ENCODE data around the gene SMPD3. TPM values are rescaled to one million over a fixed set of nuclear protein-coding genes. Genes with fewer than 3 reads are reported as not detected.

The SMPD3 gene
- total RNA-seq, 1 experiment from 2014 or later = 0.70 TPM

DNA sequence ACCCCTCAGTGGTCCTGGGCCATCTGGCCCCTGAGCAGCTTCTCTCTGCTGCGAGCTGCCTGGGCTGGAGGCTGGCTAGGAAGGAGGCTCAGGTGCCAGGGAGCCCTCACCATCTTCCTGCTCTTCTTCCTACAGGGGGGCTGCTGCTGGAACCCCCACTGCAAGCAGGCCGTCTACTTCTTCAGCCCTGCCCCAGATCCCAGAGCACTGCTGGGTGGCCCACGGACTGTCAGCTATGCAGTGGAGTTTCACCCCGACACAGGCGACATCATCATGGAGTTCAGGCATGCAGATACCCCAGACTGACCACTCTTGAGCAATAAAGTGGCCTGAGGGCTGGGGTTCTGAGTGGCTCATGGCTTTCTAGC lies 91.4 kb downstream of the SMPD3 start:
- Histone ChIP-seq H3K9me3 (ENCODE audit: control insufficient read depth, low read depth, low read length) (no peaks in the 10 kb centered on the region), H3K27ac (ENCODE audit: insufficient read length, low read depth, low read length) (no peak overlapping the region), H3K23ac (ENCODE audit: insufficient read length, low read depth, low read length) (no peak overlapping the region), H3K27me3 (ENCODE audit: insufficient read depth, low read length) (no peaks in the 10 kb centered on the region), H2AK5ac (ENCODE audit: insufficient read length, low read length) (no peak overlapping the region), H3K9ac (ENCODE audit: extremely low read depth, insufficient read length, low read length) (no peak overlapping the region), H4K91ac (ENCODE audit: insufficient read length, low read depth, low read length) (no peak overlapping the region), H4K5ac (ENCODE audit: insufficient read length, low read depth, low read length) (no peak overlapping the region), H3K4me2 (ENCODE audit: insufficient read depth, insufficient read length, low read length) (no peak overlapping the region), H3K4me1 (ENCODE audit: insufficient read depth, low read length) (no peaks in the 10 kb centered on the region), H2BK15ac (ENCODE audit: low read depth, low read length) (no peak overlapping the region), H3K56ac (ENCODE audit: insufficient read length, low read depth, low read length) (no peak overlapping the region), H2BK5ac (ENCODE audit: insufficient read length, low read length) (no peak overlapping the region), H3K18ac (ENCODE audit: insufficient read length, low read depth, low read length) (no peak overlapping the region), H3K14ac (ENCODE audit: insufficient read depth, low read length) (no peak overlapping the region), H4K20me1 (ENCODE audit: control insufficient read depth, insufficient read depth, insufficient read length) (no peaks in the 10 kb centered on the region), H2BK20ac (ENCODE audit: low read depth, low read length, poor library complexity, severe bottlenecking) (no peak overlapping the region), H3K4ac (ENCODE audit: low read depth, low read length) (no peak overlapping the region), H3K79me1 (ENCODE audit: insufficient read depth, low read depth, low read length, poor library complexity, severe bottlenecking) (no peaks in the 10 kb centered on the region), H3K79me2 (ENCODE audit: insufficient read depth, low read length) (no peaks in the 10 kb centered on the region), H4K8ac (replicated peaks; ENCODE audit: insufficient read length, low read depth, low read length) (no peak overlapping the region), H2AFZ (ENCODE audit: low read length) (no peak overlapping the region), H2BK12ac (ENCODE audit: insufficient read length, low read depth, low read length) (no peak overlapping the region), H2BK120ac (ENCODE audit: low read depth, low read length, poor library complexity, severe bottlenecking) (no peak overlapping the region), H3K23me2 (ENCODE audit: insufficient read length, low read depth, low read length, poor library complexity, severe bottlenecking) (no peaks in the 10 kb centered on the region), H3T11ph (ENCODE audit: low read length) (no peak overlapping the region)
- no CpG with 5 or more reads among the region's 5 CpGs for WGBS (ENCODE audit: extremely low coverage, insufficient read length, low lambda C conversion rate)
- Mint-ChIP-seq H3K4me3 (no peak overlapping the region), H3K27ac (no peak overlapping the region), H3K4me1 (0 out of 4 replicates have a peak, but pooled peaks cover 0 to 5% of the 10 kb centered on the region in 2 experiments), H3K36me3 (ENCODE audit: insufficient read depth in 1 of 3, low read depth in 3 of 3) (peaks cover 9 to 49% (median 45%) of the 10 kb centered on the region in 3 experiments; a peak in 6 of 7 replicates), H3K9me3 (no peaks in the 10 kb centered on the region), H3K27me3 (ENCODE audit: low read depth) (no peaks in the 10 kb centered on the region)
- no peak for DNase-seq
- no peak for TF ChIP-seq CTCF (conservative IDR thresholded peaks at IDR 0.05)
